SU-DHL-6 (cell line): ENCODE results near the gene ELANE.

Experiments used
- EZH2phosphoT487 ChIP-seq: fragments of 200-600 bp; sonication (generic), shearing (Covaris generic); conservative IDR thresholded peaks from 2 replicates; pipeline ENCODE4 v1.6.1; 2018; ENCODE audit warnings: mild to moderate bottlenecking, antibody characterized with exemption, low read length, moderate library complexity, mixed read lengths
- TF ChIP-seq, protein P1 (sequence below): fragments of 200-600 bp; sonication (generic); IDR thresholded peaks from one replicate; pipeline ENCODE4 v1.5.1; 2017; ENCODE audit warnings: antibody characterized with exemption, mild to moderate bottlenecking, low read length, moderate library complexity; ENCODE audit not compliant: insufficient read depth, poor library complexity, severe bottlenecking

DNA sequence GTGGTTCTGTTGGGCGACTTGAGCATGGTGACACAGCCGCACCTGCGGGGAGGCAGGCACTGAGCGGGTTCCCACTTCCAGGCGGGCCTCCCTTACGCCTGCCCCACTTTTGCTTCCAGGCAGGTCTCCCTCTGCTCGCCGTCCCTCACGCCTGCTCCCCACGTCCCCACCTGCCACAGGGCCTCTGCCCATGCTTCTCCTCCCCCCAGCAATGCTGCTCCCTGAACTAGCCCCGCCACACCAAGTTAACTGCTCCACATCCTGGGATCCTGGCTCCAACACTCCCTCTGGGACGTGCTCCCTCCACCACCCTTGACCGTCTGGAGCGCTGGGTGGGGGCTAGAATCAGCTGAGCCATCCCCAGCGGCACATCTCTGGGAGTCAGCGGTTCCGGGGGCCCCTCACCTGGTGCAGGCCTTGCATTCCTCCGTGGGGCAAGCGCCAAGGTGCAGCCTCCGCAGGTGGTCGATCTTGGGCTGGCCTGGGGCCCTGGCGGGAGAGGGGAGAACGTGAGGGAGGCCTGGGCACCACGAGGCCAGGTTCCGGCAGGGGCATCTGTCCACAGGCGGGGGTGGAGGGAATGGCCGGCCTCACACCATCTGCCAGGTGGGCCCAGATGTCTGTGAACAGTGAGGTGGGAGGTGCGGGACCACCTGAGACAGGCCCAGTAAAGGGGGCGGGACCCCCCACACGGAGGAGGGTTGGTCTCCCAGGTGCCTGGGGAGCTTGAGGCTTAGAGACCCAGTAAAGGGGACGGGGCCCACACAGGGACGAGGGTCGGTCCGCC lies 16.5 kb downstream of the ELANE start:
- TF ChIP-seq EZH2phosphoT487, result no peak
- TF ChIP-seq, protein P1, sequence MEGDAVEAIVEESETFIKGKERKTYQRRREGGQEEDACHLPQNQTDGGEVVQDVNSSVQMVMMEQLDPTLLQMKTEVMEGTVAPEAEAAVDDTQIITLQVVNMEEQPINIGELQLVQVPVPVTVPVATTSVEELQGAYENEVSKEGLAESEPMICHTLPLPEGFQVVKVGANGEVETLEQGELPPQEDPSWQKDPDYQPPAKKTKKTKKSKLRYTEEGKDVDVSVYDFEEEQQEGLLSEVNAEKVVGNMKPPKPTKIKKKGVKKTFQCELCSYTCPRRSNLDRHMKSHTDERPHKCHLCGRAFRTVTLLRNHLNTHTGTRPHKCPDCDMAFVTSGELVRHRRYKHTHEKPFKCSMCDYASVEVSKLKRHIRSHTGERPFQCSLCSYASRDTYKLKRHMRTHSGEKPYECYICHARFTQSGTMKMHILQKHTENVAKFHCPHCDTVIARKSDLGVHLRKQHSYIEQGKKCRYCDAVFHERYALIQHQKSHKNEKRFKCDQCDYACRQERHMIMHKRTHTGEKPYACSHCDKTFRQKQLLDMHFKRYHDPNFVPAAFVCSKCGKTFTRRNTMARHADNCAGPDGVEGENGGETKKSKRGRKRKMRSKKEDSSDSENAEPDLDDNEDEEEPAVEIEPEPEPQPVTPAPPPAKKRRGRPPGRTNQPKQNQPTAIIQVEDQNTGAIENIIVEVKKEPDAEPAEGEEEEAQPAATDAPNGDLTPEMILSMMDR, result no peak
